ENCODE measurements around the gene DLG2. TPM values are rescaled to one million over a fixed set of nuclear protein-coding genes. Genes with fewer than 3 reads are reported as not detected.

The DLG2 gene
- total and polyA plus RNA-seq, 2 of the 8 experiments (the other 6 are each of a cell fraction or from before 2014, with no cell fraction given): 1.7 to 14.3 TPM

DNA sequence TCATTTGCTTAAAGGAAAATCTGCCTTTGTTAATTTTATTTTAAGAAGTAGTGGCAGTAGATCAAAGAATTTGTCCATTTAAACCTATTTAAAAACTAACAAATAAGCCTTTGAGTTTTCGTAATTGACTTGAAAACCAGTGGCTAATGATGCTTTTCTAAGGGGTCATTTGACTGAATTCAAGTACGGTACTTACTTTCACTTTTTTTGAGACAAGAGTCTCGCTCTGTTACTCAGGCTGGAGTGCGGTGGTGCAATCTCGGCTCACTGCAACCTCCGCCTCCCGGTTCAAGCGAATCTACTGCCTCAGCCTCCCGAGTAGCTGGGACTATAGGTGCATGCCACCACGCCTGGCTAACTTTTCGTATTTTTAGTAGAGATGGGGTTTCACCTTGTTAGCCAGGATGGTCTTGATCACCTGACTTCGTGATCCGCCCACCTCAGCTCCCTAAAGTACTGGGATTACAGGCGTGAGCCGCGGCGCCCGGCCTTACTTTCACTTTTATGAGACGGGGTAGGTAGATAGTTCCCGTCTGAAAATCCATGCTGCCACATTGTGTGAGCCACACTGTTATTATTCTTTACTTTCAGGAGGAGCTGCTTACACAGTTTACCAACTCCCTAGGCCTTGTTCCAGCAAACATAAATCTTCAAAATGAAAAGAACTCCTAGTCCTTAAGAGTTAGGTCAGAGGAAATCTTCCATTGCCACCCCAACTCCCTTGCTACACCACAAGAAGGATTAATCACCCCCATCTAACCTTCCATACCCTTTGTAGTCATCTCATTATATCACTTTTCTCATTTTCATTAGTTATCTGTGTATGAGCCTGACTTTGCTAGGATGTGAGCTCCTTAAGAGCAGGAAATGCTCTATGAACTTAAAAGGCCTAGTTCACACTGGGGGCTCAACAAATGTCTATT lies 1414.4 kb downstream of the DLG2 start:
- no peak overlapping the region for H2BK5ac ChIP-seq (ENCODE audit: low read depth, low read length)
- no peak overlapping the region for H4K8ac ChIP-seq (ENCODE audit: extremely low read depth, insufficient read depth, low read length)
- H3K14ac ChIP-seq (ENCODE audit: insufficient read length): no peak overlapping the region
- no peak overlapping the region for H3K9ac ChIP-seq (replicated peaks in 1 of 4; ENCODE audit: extremely low read depth in 1 of 4, low read depth in 3 of 4, low read length in 3 of 4)
- H3K27me3 ChIP-seq (replicated peaks in 1 of 4; ENCODE audit: control insufficient read depth in 3 of 4, extremely low read depth in 1 of 4, insufficient read depth in 3 of 4, low read length in 3 of 4): no peaks in the 10 kb centered on the region
- H4K5ac ChIP-seq (ENCODE audit: insufficient read length, low read depth, low read length): no peak overlapping the region
- CTCF ChIA-PET (ENCODE audit: partially characterized antibody): interaction anchor here (0.8 to 1.3 kb wide), 2 partner anchors 279 to 376 kb away, joined by 3 to 4 read pairs; no protein-coding TSS in a partner anchor
- H3K27ac ChIP-seq (ENCODE audit: low read depth, low read length): no peak overlapping the region
- no peak overlapping the region for H2BK15ac ChIP-seq (ENCODE audit: low read length)
- no peak overlapping the region for H4K91ac ChIP-seq (replicated peaks; ENCODE audit: insufficient read length, low read length)
- no peak overlapping the region for H2AFZ ChIP-seq (ENCODE audit: low read length)
- no peaks in the 10 kb centered on the region for H3K79me2 ChIP-seq (ENCODE audit: control insufficient read depth in 1 of 2, insufficient read depth in 2 of 2, low read length in 2 of 2)
- no peak for FAIRE-seq
- H3K23ac ChIP-seq (ENCODE audit: insufficient read length): no peak overlapping the region
- H3K18ac ChIP-seq (ENCODE audit: extremely low read depth, low read length): no peak overlapping the region
- H3K4me3 ChIP-seq (ENCODE audit: extremely low read depth in 1 of 4, insufficient read depth in 2 of 4, low read depth in 3 of 4, low read length in 4 of 4): no peak overlapping the region
- POLR2A ChIA-PET (ENCODE audit: partially characterized antibody): no interaction called here
- no peak for DNase-seq (ENCODE audit: low read depth in 1 of 2, low spot score in 2 of 2)
- TF ChIP-seq FOSL1 (IDR thresholded peaks at IDR 0.05; ENCODE audit: insufficient read depth, low read depth, low read length): no peak
- no peak for TF ChIP-seq RXRA (IDR thresholded peaks at IDR 0.05; ENCODE audit: insufficient read depth, low read depth, low read length)
- TF ChIP-seq BRCA1 (IDR thresholded peaks at IDR 0.05; ENCODE audit: low read depth, low read length): no peak
- TF ChIP-seq SAP30 (IDR thresholded peaks at IDR 0.05; ENCODE audit: insufficient read depth, insufficient replicate concordance, low read length): no peak
- H3K56ac ChIP-seq (replicated peaks; ENCODE audit: insufficient read length, low read depth, low read length): no peak overlapping the region
- no peaks in the 10 kb centered on the region for H3K4me1 ChIP-seq (replicated peaks in 1 of 4; ENCODE audit: control insufficient read depth in 3 of 4, insufficient read depth in 4 of 4, low read length in 3 of 4)
- no peaks in the 10 kb centered on the region for H3K9me3 ChIP-seq (ENCODE audit: insufficient read depth in 2 of 2, low read depth in 1 of 2, low read length in 1 of 2)
- no peaks in the 10 kb centered on the region for H3K36me3 ChIP-seq (ENCODE audit: control insufficient read depth in 2 of 4, insufficient read depth in 4 of 4, low read length in 3 of 4)
- no peak overlapping the region for H2BK12ac ChIP-seq (ENCODE audit: low read depth, low read length)
- H2BK20ac ChIP-seq (ENCODE audit: low read length): no peak overlapping the region
- no peaks in the 10 kb centered on the region for H3K79me1 ChIP-seq (ENCODE audit: low read depth, low read length)
- H4K20me1 ChIP-seq (replicated peaks in 1 of 2; ENCODE audit: control insufficient read depth in 1 of 2, insufficient read depth in 2 of 2, low read length in 2 of 2): no peaks in the 10 kb centered on the region
- H3K4me2 ChIP-seq (ENCODE audit: insufficient read depth in 1 of 2, low read depth in 2 of 2, low read length in 2 of 2): no peak overlapping the region
- no peak overlapping the region for H2BK120ac ChIP-seq (replicated peaks; ENCODE audit: low read depth, low read length)
- no peak overlapping the region for H2AK5ac ChIP-seq (ENCODE audit: low read depth, low read length)
- no peaks in the 10 kb centered on the region for H3K23me2 ChIP-seq (ENCODE audit: low read depth, low read length)
- 89% methylated on average over 20 of the region's 20 CpGs; no CpG with 5 or more reads in 1 of the 2 experiments for WGBS, 2 experiments (ENCODE audit: extremely low coverage in 1 of 2, insufficient coverage in 1 of 2, insufficient read length in 1 of 2, insufficient replicate concordance in 2 of 2, low coverage in 1 of 2, low lambda C conversion rate in 2 of 2, missing lambda C conversion rate in 1 of 2)
- no peak overlapping the region for H3K4ac ChIP-seq (replicated peaks; ENCODE audit: insufficient read length, low read depth, low read length)
